SW480 (cell line): Measurements from ENCODE around the gene EPHB1.
"Not testable (repeated sequence)": the region's sequence is repeated elsewhere in the genome, so short reads cannot be mapped to it uniquely, and the experiment has no call there.

ENCODE experiments used
- DNase-seq: peaks from one replicate; pipeline ENCODE4 v3.0.0-alpha.2; 2016; ENCODE audit warnings: low spot score

Gene EPHB1

GRCh38 chr3:134777341-134777740 is 17.7 kb upstream of the EPHB1 start:
- no peak for DNase-seq

- DNase-seq = not testable (repeated sequence)
Measured at GRCh38 chr3:134788283-134788682, 6.8 kb upstream of the EPHB1 start.

- no peak for DNase-seq
Measured at GRCh38 chr3:134790065-134790464, 5.0 kb upstream of the EPHB1 start.

- DNase-seq = no peak
Measured at GRCh38 chr3:134791992-134792391, 3.1 kb upstream of the EPHB1 start.

GRCh38 chr3:134792700-134793099 is 2.4 kb upstream of the EPHB1 start:
- no peak for DNase-seq

GRCh38 chr3:134793562-134793961 is 1.5 kb upstream of the EPHB1 start:
- no peak for DNase-seq

GRCh38 chr3:134794323-134794722 is 737 bp upstream of the EPHB1 start:
- DNase-seq = no peak

- DNase-seq = no peak
Measured at GRCh38 chr3:134795746-134796280, 753 bp downstream of the EPHB1 start.

GRCh38 chr3:134796281-134797056 is 1.4 kb downstream of the EPHB1 start:
- DNase-seq = no peak

GRCh38 chr3:134797057-134797740 is 2.1 kb downstream of the EPHB1 start:
- no peak for DNase-seq

GRCh38 chr3:134797741-134798451 is 2.8 kb downstream of the EPHB1 start:
- no peak for DNase-seq

GRCh38 chr3:134798681-134799311 is 3.7 kb downstream of the EPHB1 start:
- no peak for DNase-seq

- DNase-seq = no peak
Measured at GRCh38 chr3:134799393-134799792, 4.3 kb downstream of the EPHB1 start.

- no peak for DNase-seq
Measured at GRCh38 chr3:134801204-134801958, 6.3 kb downstream of the EPHB1 start.

GRCh38 chr3:134802428-134803050 is 7.5 kb downstream of the EPHB1 start:
- DNase-seq = no peak

GRCh38 chr3:134803051-134803505 is 8.0 kb downstream of the EPHB1 start:
- DNase-seq = no peak

- no peak for DNase-seq
Measured at GRCh38 chr3:134803652-134804051, 8.6 kb downstream of the EPHB1 start.

GRCh38 chr3:134804508-134805480 is 9.7 kb downstream of the EPHB1 start:
- no peak for DNase-seq

- no peak for DNase-seq
Measured at GRCh38 chr3:134807189-134807588, 12.1 kb downstream of the EPHB1 start.

- no peak for DNase-seq
Measured at GRCh38 chr3:134808835-134809234, 13.8 kb downstream of the EPHB1 start.
